Mammary epithelial cell (primary cell): Measurements from ENCODE around the gene EMILIN3.

ENCODE experiments used
- CTCF ChIP-seq, 2 donors: IDR thresholded peaks in 1 of 2; conservative IDR thresholded peaks in 1 of 2; 2 replicates each; pipeline ENCODE4 v1.5.1; 2011 to 2012; ENCODE audit warnings: inconsistent platforms in 2 of 2, low read length in 2 of 2, mild to moderate bottlenecking in 2 of 2, control low read depth in 1 of 2, low read depth in 1 of 2; ENCODE audit not compliant: insufficient read depth in 1 of 2; ENCODE audit errors: extremely low read depth in 1 of 2
- EZH2 ChIP-seq: IDR thresholded peaks from 2 replicates; pipeline ENCODE4 v1.6.1; 2012; ENCODE audit warnings: low read length, inconsistent platforms, borderline replicate concordance

DNA sequence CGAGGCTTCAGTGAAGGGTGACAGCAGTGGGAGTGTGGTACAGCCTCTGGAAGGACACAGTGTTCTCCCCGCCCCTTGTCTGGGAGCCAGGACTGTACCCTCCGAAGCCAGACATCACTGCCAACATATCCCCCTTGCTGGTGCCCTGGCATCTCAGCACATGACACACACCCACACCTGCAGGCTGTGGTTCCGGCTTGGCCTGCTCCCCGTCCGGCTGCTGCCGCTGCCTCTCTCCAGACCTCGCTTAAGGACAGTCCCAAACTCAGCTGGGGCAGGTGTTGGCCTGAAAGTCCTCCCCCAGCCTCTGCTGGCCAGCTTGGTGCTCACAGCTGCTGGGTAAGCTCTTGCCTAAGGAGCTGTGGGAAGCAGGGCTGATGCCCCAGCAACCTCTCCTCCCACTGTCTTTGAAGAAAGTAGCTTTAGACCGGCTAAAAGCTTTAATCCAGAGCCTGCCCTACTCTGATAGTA, 7.0 kb downstream of the EMILIN3 start:
- TF ChIP-seq CTCF (conservative IDR thresholded peaks at IDR 0.05 in 1 of 2, IDR thresholded peaks at IDR 0.05 in 1 of 2; ENCODE audit: extremely low read depth in 1 of 2, insufficient read depth in 1 of 2, low read depth in 1 of 2, low read length in 2 of 2) (no peak), EZH2 (no peak)
